Activated CD4-positive, alpha-beta T cell treated with anti-CD3 and anti-CD28 coated beads for 1 hour (primary cell): ENCODE measurements around the gene ZNF480.
"Not testable (repeated sequence)": the region's sequence is repeated elsewhere in the genome, so short reads cannot be mapped to it uniquely, and the experiment has no call there.

Source experiments
- DNase-seq: peaks from one replicate; pipeline ENCODE4 v3.0.0-alpha.2; 2020

Gene ZNF480

GRCh38 chr19:52339022-52339421 is 42.1 kb downstream of the ZNF480 start:
- DNase-seq = not testable (repeated sequence)

GRCh38 chr19:52343548-52343947 is 46.6 kb downstream of the ZNF480 start:
- DNase-seq = peak; percentile 20

GRCh38 chr19:52345162-52345561 is 48.2 kb downstream of the ZNF480 start:
- DNase-seq = no peak

GRCh38 chr19:52351512-52351911 is 54.5 kb downstream of the ZNF480 start:
- DNase-seq = no peak

- no peak for DNase-seq
Observed at GRCh38 chr19:52366414-52366824, 69.5 kb downstream of the ZNF480 start.

- DNase-seq = peak; percentile 86
Observed at GRCh38 chr19:52369559-52370340, 72.8 kb downstream of the ZNF480 start, which contains the start of gene ZNF880. Gene ZNF880, plus strand, starts transcription at chr19:52369923. Its CDS starts 43 bp downstream, at chr19:52369966.

GRCh38 chr19:52370341-52370710 is 73.4 kb downstream of the ZNF480 start:
- no peak for DNase-seq
